Ascending aorta (tissue), 2 donors: ENCODE data around the gene PERM1. TPM values are rescaled to one million over a fixed set of nuclear protein-coding genes. Genes with fewer than 3 reads are reported as not detected.
A peak's percentile ranks its signal among the peaks of the same experiment; 100 is the strongest.

Experiments
- DNase-seq, 2 donors: peaks; one replicate each; pipeline ENCODE4 v3.0.0-alpha.2; 2019; ENCODE audit warnings: low spot score in 2 of 2
- H3K27ac ChIP-seq, 2 donors: fragments of 200-600 bp; sonication (generic); one replicate each; pipeline ENCODE4 v1.5.1; 2016 to 2017; ENCODE audit warnings: mild to moderate bottlenecking in 1 of 2
- H3K27me3 ChIP-seq: fragments of 200-600 bp; sonication (generic); one replicate; pipeline ENCODE4 v1.5.1; 2017
- H3K36me3 ChIP-seq, 2 donors: fragments of 200-600 bp; sonication (generic); one replicate each; pipeline ENCODE4 v1.5.1; 2016
- H3K4me1 ChIP-seq, 2 donors: fragments of 200-600 bp; sonication (generic); one replicate each; pipeline ENCODE4 v1.5.1; 2016 to 2017; ENCODE audit warnings: mild to moderate bottlenecking in 1 of 2
- H3K4me3 ChIP-seq, 2 donors: fragments of 200-600 bp; sonication (generic); one replicate each; pipeline ENCODE4 v1.5.1; 2016 to 2017; ENCODE audit warnings: mild to moderate bottlenecking in 1 of 2
- H3K9me3 ChIP-seq, 2 donors: fragments of 200-600 bp; sonication (generic); one replicate each; pipeline ENCODE4 v1.5.1; 2016
- intact Hi-C: fragments of 100-400 bp; cut with DNase I; formaldehyde crosslinking; loops from one replicate; pipeline ENCODE4 v1.15.1; 2023
- total RNA-seq: library from RNA; depleted of rRNA; stranded (reverse); fragments of >200 nt; gene quantifications from one replicate; pipeline ENCODE4 v1.1.0, GENCODE V29; 2016
- TF ChIP-seq, protein P1 (sequence below), 3 experiments: fragments of 200-600 bp in 2 of 3; fragments of 450-650 bp in 1 of 3; sonication (generic) in 2 of 3; IDR thresholded peaks; one replicate each; pipeline ENCODE4 v1.5.1; 2016 to 2019; ENCODE audit warnings: antibody characterized with exemption in 3 of 3, mild to moderate bottlenecking in 1 of 3, moderate library complexity in 1 of 3

Gene PERM1
- total RNA-seq, 1 donor from 2014 or later, result not detected

- Histone ChIP-seq H3K36me3 (peaks cover 4 to 11% of the 10 kb centered on the region in 2 donors), H3K27me3 (no peaks in the 10 kb centered on the region), H3K4me1 (peaks cover 8 to 17% of the 10 kb centered on the region in 2 donors), H3K9me3 (no peaks in the 10 kb centered on the region), H3K27ac (no peak overlapping the region), H3K4me3 (no peak overlapping the region)
- no peak for DNase-seq
- TF ChIP-seq, protein P1, sequence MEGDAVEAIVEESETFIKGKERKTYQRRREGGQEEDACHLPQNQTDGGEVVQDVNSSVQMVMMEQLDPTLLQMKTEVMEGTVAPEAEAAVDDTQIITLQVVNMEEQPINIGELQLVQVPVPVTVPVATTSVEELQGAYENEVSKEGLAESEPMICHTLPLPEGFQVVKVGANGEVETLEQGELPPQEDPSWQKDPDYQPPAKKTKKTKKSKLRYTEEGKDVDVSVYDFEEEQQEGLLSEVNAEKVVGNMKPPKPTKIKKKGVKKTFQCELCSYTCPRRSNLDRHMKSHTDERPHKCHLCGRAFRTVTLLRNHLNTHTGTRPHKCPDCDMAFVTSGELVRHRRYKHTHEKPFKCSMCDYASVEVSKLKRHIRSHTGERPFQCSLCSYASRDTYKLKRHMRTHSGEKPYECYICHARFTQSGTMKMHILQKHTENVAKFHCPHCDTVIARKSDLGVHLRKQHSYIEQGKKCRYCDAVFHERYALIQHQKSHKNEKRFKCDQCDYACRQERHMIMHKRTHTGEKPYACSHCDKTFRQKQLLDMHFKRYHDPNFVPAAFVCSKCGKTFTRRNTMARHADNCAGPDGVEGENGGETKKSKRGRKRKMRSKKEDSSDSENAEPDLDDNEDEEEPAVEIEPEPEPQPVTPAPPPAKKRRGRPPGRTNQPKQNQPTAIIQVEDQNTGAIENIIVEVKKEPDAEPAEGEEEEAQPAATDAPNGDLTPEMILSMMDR (IDR thresholded peaks at IDR 0.05), result no peak
- intact Hi-C loops, result no loop called here
These were observed 18.0 kb downstream of the PERM1 start for GRCh38 chr1:963746-964525.

- no peak overlapping the region for H3K27ac ChIP-seq
- TF ChIP-seq, protein P1 (IDR thresholded peaks at IDR 0.05), result no peak
- H3K4me1 ChIP-seq, result peaks cover 12 to 22% of the 10 kb centered on the region in 2 donors
- H3K36me3 ChIP-seq, result peaks cover 4 to 11% of the 10 kb centered on the region in 2 donors
- no peaks in the 10 kb centered on the region for H3K27me3 ChIP-seq
- no peak for DNase-seq
- intact Hi-C loops, result no loop called here
- H3K4me3 ChIP-seq, result no peak overlapping the region
- H3K9me3 ChIP-seq, result no peaks in the 10 kb centered on the region
These were observed 18.6 kb downstream of the PERM1 start for GRCh38 chr1:963301-963651.

GRCh38 chr1:962381-963300 is 19.3 kb downstream of the PERM1 start:
- intact Hi-C loops, result no loop called here
- peaks cover 4 to 11% of the 10 kb centered on the region in 2 donors for H3K36me3 ChIP-seq
- TF ChIP-seq, protein P1 (IDR thresholded peaks at IDR 0.05), result no peak

DNA sequence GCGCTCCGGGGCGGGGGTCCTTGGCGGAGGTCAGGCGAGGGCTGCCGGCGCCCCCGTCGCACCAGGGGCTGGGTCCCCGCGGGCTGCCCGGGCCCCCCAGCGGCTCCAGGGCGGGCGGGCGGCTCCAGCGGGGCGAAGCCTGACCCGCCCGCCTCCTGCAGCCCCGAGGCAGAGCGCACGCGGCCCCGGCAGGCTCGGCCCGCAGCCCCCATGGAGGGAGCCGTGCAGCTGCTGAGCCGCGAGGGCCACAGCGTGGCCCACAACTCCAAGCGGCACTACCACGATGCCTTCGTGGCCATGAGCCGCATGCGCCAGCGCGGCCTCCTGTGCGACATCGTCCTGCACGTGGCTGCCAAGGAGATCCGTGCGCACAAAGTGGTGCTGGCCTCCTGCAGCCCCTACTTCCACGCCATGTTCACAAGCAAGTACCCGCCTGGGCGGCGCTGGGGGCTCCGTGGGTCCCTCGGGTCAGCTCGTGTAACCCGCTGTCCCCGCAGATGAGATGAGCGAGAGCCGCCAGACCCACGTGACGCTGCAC is 20.7 kb downstream of the PERM1 start:
- no peak overlapping the region for H3K27ac ChIP-seq
- intact Hi-C loops, result no loop called here
- no peaks in the 10 kb centered on the region for H3K27me3 ChIP-seq
- H3K36me3 ChIP-seq, result peaks cover 8 to 20% of the 10 kb centered on the region in 2 donors
- no peaks in the 10 kb centered on the region for H3K9me3 ChIP-seq
- TF ChIP-seq, protein P1 (IDR thresholded peaks at IDR 0.05), result no peak
- peaks cover 11 to 29% of the 10 kb centered on the region in 2 donors for H3K4me1 ChIP-seq
- no peak for DNase-seq
- peak overlapping the region; percentile 89 to 92 for H3K4me3 ChIP-seq

More at GRCh38 chr1:962381-963300, 19.3 kb downstream of the PERM1 start:
- DNase-seq, result no peak
- Histone ChIP-seq H3K4me3 (no peak overlapping the region), H3K9me3 (no peaks in the 10 kb centered on the region), H3K27ac (no peak overlapping the region), H3K4me1 (peaks cover 15 to 28% of the 10 kb centered on the region in 2 donors), H3K27me3 (no peaks in the 10 kb centered on the region)

GRCh38 chr1:960363-961131 is 21.3 kb downstream of the PERM1 start, which contains the start of gene KLHL17:
KLHL17 (plus strand) TSS chr1:960584; CDS start chr1:960694, 110 bp downstream.
- peaks cover 8 to 27% of the 10 kb centered on the region in 2 donors for H3K4me1 ChIP-seq
- H3K27ac ChIP-seq, result no peak within 1 kb of the TSS
- H3K36me3 ChIP-seq, result peaks cover 15 to 26% of the 10 kb centered on the region in 2 donors
- DNase-seq, result peak in 1 of 2 donors; percentile 82
- peak within 1 kb of the TSS; percentile 89 to 92 for H3K4me3 ChIP-seq
- intact Hi-C loops, result no loop called here
- no peaks in the 10 kb centered on the region for H3K27me3 ChIP-seq
- TF ChIP-seq, protein P1 (IDR thresholded peaks at IDR 0.05), result no peak
- H3K9me3 ChIP-seq, result no peaks in the 10 kb centered on the region
